ENCODE measurements around the gene M1AP. TPM values are rescaled to one million over a fixed set of nuclear protein-coding genes. Genes with fewer than 3 reads are reported as not detected.
A peak's percentile ranks its signal among the peaks of the same experiment; 100 is the strongest.

M1AP gene
- total and polyA plus RNA-seq, 10 donors = 0.26 to 2.0 (median 0.65) TPM

- Histone ChIP-seq H3K27me3 (replicated peaks in 1 of 7) (peaks cover 0 to 22% (median 12%) of the 10 kb centered on the region in 7 donors), H3K4me1 (peaks cover 14 to 81% (median 53%) of the 10 kb centered on the region in 6 donors), H3K4me3 (peak overlapping the region in 7 of 8 donors; percentile 75 to 99 (median 90)), H3K36me3 (peaks cover 0 to 25% (median 9%) of the 10 kb centered on the region in 6 donors), H3K9me3 (no peaks in the 10 kb centered on the region), H3K27ac (peak overlapping the region in 6 of 8 donors; percentile 90 to 96 (median 92))
- peak; percentile 82 for DNase-seq
- intact Hi-C loops (cut with DNase I; ENCODE audit: low total_unique reads) = no loop called here
- WGBS, 5 donors = 60 to 73% (median 65%) methylated on average over 27 of the region's 27 CpGs
- no peak for TF ChIP-seq POLR2A (IDR thresholded peaks at IDR 0.05)
- peak in 2 of 3 donors; percentile 32 to 41 for TF ChIP-seq POLR2AphosphoS5 (IDR thresholded peaks at IDR 0.05)
Observed at GRCh38 chr2:74552914-74553811, 95.0 kb downstream of the M1AP start.

GRCh38 chr2:74551942-74552913 is 95.9 kb downstream of the M1AP start:
- 63 to 78% (median 73%) methylated on average over 16 to 21 of the region's 21 CpGs for WGBS, 5 donors
- H3K27ac ChIP-seq = peak overlapping the region in 2 of 8 donors; percentile 93 to 96
- H3K4me3 ChIP-seq = no peak overlapping the region
- no peaks in the 10 kb centered on the region for H3K9me3 ChIP-seq
- H3K36me3 ChIP-seq = peaks cover 0 to 16% (median 9%) of the 10 kb centered on the region in 6 donors
- no peak for DNase-seq
- peaks cover 14 to 76% (median 54%) of the 10 kb centered on the region in 6 donors for H3K4me1 ChIP-seq
- peaks cover 0 to 29% (median 12%) of the 10 kb centered on the region in 7 donors for H3K27me3 ChIP-seq (replicated peaks in 1 of 7)
- intact Hi-C loops (cut with DNase I; ENCODE audit: low total_unique reads) = no loop called here
- TF ChIP-seq POLR2AphosphoS5 (IDR thresholded peaks at IDR 0.05) = no peak
- no peak for TF ChIP-seq CTCF (IDR thresholded peaks at IDR 0.05 in 8 of 11, conservative IDR thresholded peaks at IDR 0.05 in 3 of 11)
- no peak for TF ChIP-seq POLR2A (IDR thresholded peaks at IDR 0.05)

- Histone ChIP-seq H3K27ac (no peak overlapping the region), H3K36me3 (peaks cover 0 to 9% (median 4%) of the 10 kb centered on the region in 6 donors), H3K9me3 (no peaks in the 10 kb centered on the region), H3K27me3 (replicated peaks in 1 of 7) (peaks cover 0 to 29% (median 12%) of the 10 kb centered on the region in 7 donors), H3K4me3 (no peak overlapping the region), H3K4me1 (peaks cover 14 to 69% (median 51%) of the 10 kb centered on the region in 6 donors)
- intact Hi-C loops (cut with DNase I; ENCODE audit: low total_unique reads) = no loop called here
- TF ChIP-seq POLR2A (IDR thresholded peaks at IDR 0.05) (no peak), POLR2AphosphoS5 (IDR thresholded peaks at IDR 0.05) (no peak), CTCF (IDR thresholded peaks at IDR 0.05 in 8 of 11, conservative IDR thresholded peaks at IDR 0.05 in 3 of 11) (no peak)
- DNase-seq = no peak
Observed at GRCh38 chr2:74551530-74551929, 96.6 kb downstream of the M1AP start.

- H3K4me1 ChIP-seq = peaks cover 7 to 56% (median 38%) of the 10 kb centered on the region in 6 donors
- H3K4me3 ChIP-seq = no peak overlapping the region
- 90 to 96% (median 91%) methylated on average over 7 of the region's 7 CpGs for WGBS, 5 donors
- no peaks in the 10 kb centered on the region for H3K9me3 ChIP-seq
- peaks cover 0 to 29% (median 12%) of the 10 kb centered on the region in 7 donors for H3K27me3 ChIP-seq (replicated peaks in 1 of 7)
- no peak overlapping the region for H3K27ac ChIP-seq
- TF ChIP-seq POLR2AphosphoS5 (IDR thresholded peaks at IDR 0.05) (no peak), POLR2A (IDR thresholded peaks at IDR 0.05) (no peak), CTCF (IDR thresholded peaks at IDR 0.05 in 8 of 11, conservative IDR thresholded peaks at IDR 0.05 in 3 of 11) (no peak)
- no peak for DNase-seq
- no peaks in the 10 kb centered on the region for H3K36me3 ChIP-seq
- intact Hi-C loops (cut with DNase I; ENCODE audit: low total_unique reads) = no loop called here
Observed at GRCh38 chr2:74550231-74550630, 97.9 kb downstream of the M1AP start.

Measured in spleen (tissue), 11 donors.